CD14-positive monocyte (primary cell): ENCODE results near the gene UHRF1. TPM values are rescaled to one million over a fixed set of nuclear protein-coding genes. Genes with fewer than 3 reads are reported as not detected.
A peak's percentile ranks its signal among the peaks of the same experiment; 100 is the strongest.

Experiments used
- DNase-seq, 3 donors: peaks; one replicate each; pipeline ENCODE4 v3.0.0-alpha.2; 2011 to 2022
- H2AFZ ChIP-seq: 2 replicates; pipeline ENCODE4 v1.6.0; 2012; ENCODE audit warnings: mild to moderate bottlenecking, low read depth, low read length, inconsistent platforms; ENCODE audit not compliant: insufficient read depth, poor library complexity, severe bottlenecking
- H3K27ac ChIP-seq, 2 donors: 1 replicate in 1 of 2; 2 replicates in 1 of 2; pipeline ENCODE4 v1.5.1; 2012 to 2013; ENCODE audit warnings: low read length in 2 of 2, control low read depth in 1 of 2, inconsistent platforms in 1 of 2, low read depth in 1 of 2, mild to moderate bottlenecking in 1 of 2
- H3K27me3 ChIP-seq, 2 donors: one replicate each; pipeline versions ENCODE4 v1.6.0 to v1.6.1; 2011 to 2013; ENCODE audit warnings: low read length in 2 of 2; ENCODE audit not compliant: control insufficient read depth in 2 of 2, insufficient read depth in 2 of 2
- H3K36me3 ChIP-seq, 2 donors: replicated peaks in 1 of 2; 1 replicate in 1 of 2; 2 replicates in 1 of 2; pipeline versions ENCODE4 v1.5.1 to v1.6.1; 2012 to 2013; ENCODE audit warnings: low read length in 2 of 2, control low read depth in 1 of 2, inconsistent platforms in 1 of 2, mild to moderate bottlenecking in 1 of 2; ENCODE audit not compliant: insufficient read depth in 2 of 2, control insufficient read depth in 1 of 2
- H3K4me1 ChIP-seq, 2 donors: 1 replicate in 1 of 2; 2 replicates in 1 of 2; pipeline versions ENCODE4 v1.5.1 to v1.6.1; 2012 to 2013; ENCODE audit warnings: low read length in 2 of 2, control low read depth in 1 of 2, inconsistent platforms in 1 of 2, mild to moderate bottlenecking in 1 of 2, moderate library complexity in 1 of 2; ENCODE audit not compliant: insufficient read depth in 2 of 2, control insufficient read depth in 1 of 2
- H3K4me2 ChIP-seq: replicated peaks from 2 replicates; pipeline ENCODE3; 2012; ENCODE audit warnings: low read length, moderate library complexity, mild to moderate bottlenecking; ENCODE audit not compliant: poor library complexity, severe bottlenecking; ENCODE audit errors: extremely low read depth
- H3K4me3 ChIP-seq, 3 experiments: fragments of 200-600 bp in 1 of 3; sonication (generic) in 1 of 3; replicated peaks in 1 of 3; 1 replicate in 2 of 3; 2 replicates in 1 of 3; pipeline ENCODE4 v1.5.1; 2011 to 2013; ENCODE audit warnings: low read length in 3 of 3, mild to moderate bottlenecking in 3 of 3, control low read depth in 2 of 3, low read depth in 2 of 3, inconsistent platforms in 1 of 3, moderate library complexity in 1 of 3
- H3K79me2 ChIP-seq: 2 replicates; pipeline ENCODE4 v1.6.0; 2012; ENCODE audit warnings: mild to moderate bottlenecking, control low read depth, inconsistent platforms, low read length, moderate library complexity; ENCODE audit not compliant: insufficient read depth
- H3K9ac ChIP-seq: 2 replicates; pipeline ENCODE4 v1.6.0; 2017; ENCODE audit warnings: low read length, mild to moderate bottlenecking; ENCODE audit not compliant: insufficient read depth, poor library complexity, severe bottlenecking
- H3K9me3 ChIP-seq, 2 donors: replicated peaks in 1 of 2; 1 replicate in 1 of 2; 2 replicates in 1 of 2; pipeline versions ENCODE4 v1.5.1 to v1.6.1; 2012 to 2013; ENCODE audit warnings: low read length in 2 of 2, control low read depth in 1 of 2; ENCODE audit not compliant: control insufficient read depth in 1 of 2, insufficient read depth in 1 of 2
- H4K20me1 ChIP-seq: 2 replicates; pipeline ENCODE4 v1.6.0; 2012; ENCODE audit warnings: mild to moderate bottlenecking, low read length, control low read depth, moderate library complexity; ENCODE audit not compliant: insufficient read depth
- H3K27ac Mint-ChIP-seq, 7 donors: one replicate each; pipeline ENCODE4 v1.8.0; 2020; ENCODE audit warnings: mild to moderate bottlenecking in 7 of 7, mixed read lengths in 7 of 7, moderate library complexity in 6 of 7, inconsistent platforms in 2 of 7
- H3K27me3 Mint-ChIP-seq, 3 donors: one replicate each; pipeline ENCODE4 v1.8.0; 2021 to 2022; ENCODE audit warnings: low read depth in 3 of 3, mild to moderate bottlenecking in 3 of 3, mixed read lengths in 3 of 3, moderate library complexity in 3 of 3, inconsistent platforms in 1 of 3
- H3K36me3 Mint-ChIP-seq, 2 donors: one replicate each; pipeline ENCODE4 v1.8.0; 2020; ENCODE audit warnings: mixed read lengths in 2 of 2, inconsistent platforms in 1 of 2, mild to moderate bottlenecking in 1 of 2
- H3K4me1 Mint-ChIP-seq: one replicate; pipeline ENCODE4 v1.8.0; 2020; ENCODE audit warnings: mild to moderate bottlenecking, mixed read lengths
- H3K4me3 Mint-ChIP-seq, 2 donors: one replicate each; pipeline ENCODE4 v1.8.0; 2020; ENCODE audit warnings: mild to moderate bottlenecking in 2 of 2, mixed read lengths in 2 of 2, moderate library complexity in 1 of 2
- H3K9me3 Mint-ChIP-seq, 7 donors: one replicate each; pipeline ENCODE4 v1.8.0; 2020 to 2022; ENCODE audit warnings: mixed read lengths in 7 of 7, mild to moderate bottlenecking in 6 of 7, moderate library complexity in 6 of 7, inconsistent platforms in 2 of 7
- CTCF ChIP-seq: fragments of 200-600 bp; IDR thresholded peaks from one replicate; pipeline ENCODE4 v1.8.0; 2022; ENCODE audit warnings: antibody characterized with exemption, mild to moderate bottlenecking
- WGBS: methylation state at CpG from one replicate; pipeline ENCODE4 v1.1.5; 2013; ENCODE audit warnings: missing lambda C conversion rate; ENCODE audit not compliant: insufficient coverage; 5-methylcytosine and 5-hydroxymethylcytosine counted together
- intact Hi-C, 2 donors: fragments of 100-400 bp; cut with micrococcal nuclease; formaldehyde crosslinking; loops; one replicate each; pipeline versions ENCODE4 v1.15.0 to v1.15.1; 2023
- polyA plus RNA-seq, 3 donors: library from polyadenylated mRNA; depleted of rRNA in 1 of 3; unstranded in 2 of 3; stranded (reverse) in 1 of 3; fragments of 300-500 nt in 2 of 3; fragments of >200 nt in 1 of 3; fragmentation: Illumina TruSeq in 2 of 3; gene quantifications; 1 replicate in 2 of 3; 2 replicates in 1 of 3; pipeline ENCODE4 v1.2.3, GENCODE V29; 2012 to 2021

UHRF1 gene
- polyA plus RNA-seq, 3 donors: 0.06 to 0.77 (median 0.63) TPM

GRCh38 chr19:4969772-4970531 is 60.7 kb downstream of the UHRF1 start:
- DNase-seq: peak; percentile 59 to 71 (median 67)
- H3K9me3 ChIP-seq: no peaks in the 10 kb centered on the region
- H3K27me3 ChIP-seq: no peaks in the 10 kb centered on the region
- peaks cover 37% of the 10 kb centered on the region for H4K20me1 ChIP-seq
- H3K9me3 Mint-ChIP-seq: peaks cover 0 to 2% (median 0%) of the 10 kb centered on the region in 7 donors
- peaks cover 49% of the 10 kb centered on the region for H3K4me1 Mint-ChIP-seq
- peak overlapping the region; percentile 97 for H3K4me2 ChIP-seq
- peaks cover 57% of the 10 kb centered on the region for H3K79me2 ChIP-seq
- H3K36me3 Mint-ChIP-seq: peaks cover 7 to 13% of the 10 kb centered on the region in 2 donors
- peaks cover 0 to 4% (median 0%) of the 10 kb centered on the region in 3 donors for H3K27me3 Mint-ChIP-seq
- no peaks in the 10 kb centered on the region for H3K36me3 ChIP-seq
- peak overlapping the region; percentile 91 to 95 for H3K4me3 Mint-ChIP-seq
- H3K9ac ChIP-seq: peak overlapping the region; percentile 54
- no peak overlapping the region for H2AFZ ChIP-seq
- peak overlapping the region; percentile 65 to 87 (median 74) for H3K4me3 ChIP-seq
- intact Hi-C loops: loop anchor here (10.0 kb wide), 3 partner anchors 55 to 165 kb away; no protein-coding TSS in a partner anchor
- TF ChIP-seq CTCF: no peak
- peak overlapping the region; percentile 86 to 95 (median 93) for H3K27ac Mint-ChIP-seq
- H3K27ac ChIP-seq: peak overlapping the region; percentile 37 to 71
- H3K4me1 ChIP-seq: peaks cover 39 to 50% of the 10 kb centered on the region in 2 donors
- 4% methylated on average over 14 of the region's 25 CpGs for WGBS

- peaks cover 37% of the 10 kb centered on the region for H4K20me1 ChIP-seq
- Mint-ChIP-seq H3K36me3 (peaks cover 7 to 13% of the 10 kb centered on the region in 2 donors), H3K27me3 (peaks cover 0 to 7% (median 0%) of the 10 kb centered on the region in 3 donors), H3K4me1 (peaks cover 57% of the 10 kb centered on the region), H3K27ac (peak overlapping the region; percentile 86 to 95 (median 93)), H3K4me3 (peak overlapping the region; percentile 91 to 95), H3K9me3 (peaks cover 0 to 2% (median 0%) of the 10 kb centered on the region in 7 donors)
- peak overlapping the region; percentile 54 for H3K9ac ChIP-seq
- H3K4me2 ChIP-seq: peak overlapping the region; percentile 97
- H3K79me2 ChIP-seq: peaks cover 64% of the 10 kb centered on the region
- H3K27ac ChIP-seq: peak overlapping the region; percentile 37 to 71
- no peaks in the 10 kb centered on the region for H3K9me3 ChIP-seq
- no peak for TF ChIP-seq CTCF
- no peaks in the 10 kb centered on the region for H3K36me3 ChIP-seq
- intact Hi-C loops: loop anchor here in 1 of 2 donors (10.0 kb wide), 2 partner anchors 56 to 96 kb away; no protein-coding TSS in a partner anchor
- H3K4me1 ChIP-seq: peaks cover 48 to 58% of the 10 kb centered on the region in 2 donors
- no peak overlapping the region for H2AFZ ChIP-seq
- 25% methylated on average over 22 of the region's 31 CpGs for WGBS
- H3K27me3 ChIP-seq: no peaks in the 10 kb centered on the region
- H3K4me3 ChIP-seq: peak overlapping the region; percentile 65 to 87 (median 74)
- DNase-seq: no peak
Measured at GRCh38 chr19:4970558-4971423, 61.5 kb downstream of the UHRF1 start.
